HG02588 (cell line): ENCODE data around the gene AATK.
"Not testable (repeated sequence)": the region's sequence is repeated elsewhere in the genome, so short reads cannot be mapped to it uniquely, and the experiment has no call there.

Experiments used
- ATAC-seq: cut with Tn5 transposase; IDR thresholded peaks from one replicate; pipeline ENCODE4 v1.9.1; 2021; ENCODE audit warnings: mild to moderate bottlenecking, moderate library complexity; ENCODE audit not compliant: unreplicated experiment

The AATK gene

GRCh38 chr17:81147701-81148100, 18.3 kb downstream of the AATK start:
- ATAC-seq, result no peak

GRCh38 chr17:81146208-81146607, 19.8 kb downstream of the AATK start:
- not testable (repeated sequence) for ATAC-seq

GRCh38 chr17:81144423-81144781, 21.6 kb downstream of the AATK start:
- no peak for ATAC-seq

GRCh38 chr17:81143717-81144422, 22.2 kb downstream of the AATK start:
- no peak for ATAC-seq

- ATAC-seq, result no peak
Measured at GRCh38 chr17:81143200-81143527, 22.9 kb downstream of the AATK start.

- no peak for ATAC-seq
Measured at GRCh38 chr17:81142301-81143199, 23.5 kb downstream of the AATK start.

GRCh38 chr17:81140695-81141094, 25.3 kb downstream of the AATK start:
- ATAC-seq, result no peak

GRCh38 chr17:81140018-81140417, 26.0 kb downstream of the AATK start:
- no peak for ATAC-seq

GRCh38 chr17:81139428-81139827, 26.6 kb downstream of the AATK start:
- no peak for ATAC-seq

GRCh38 chr17:81138500-81138899, 27.5 kb downstream of the AATK start:
- no peak for ATAC-seq

GRCh38 chr17:81138083-81138482, 27.9 kb downstream of the AATK start:
- ATAC-seq, result no peak

- no peak for ATAC-seq
Measured at GRCh38 chr17:81137248-81137647, 28.8 kb downstream of the AATK start.

- no peak for ATAC-seq
Measured at GRCh38 chr17:81136366-81136765, 29.7 kb downstream of the AATK start.

- no peak for ATAC-seq
Measured at GRCh38 chr17:81135505-81136278, 30.3 kb downstream of the AATK start.

- ATAC-seq, result no peak
Measured at GRCh38 chr17:81134064-81134781, 31.8 kb downstream of the AATK start.

- no peak for ATAC-seq
Measured at GRCh38 chr17:81132770-81133723, 33.0 kb downstream of the AATK start.

GRCh38 chr17:81132197-81132540, 33.9 kb downstream of the AATK start:
- no peak for ATAC-seq

- ATAC-seq, result no peak
Measured at GRCh38 chr17:81131486-81132196, 34.4 kb downstream of the AATK start.
